Tibial artery (tissue), 4 donors: ENCODE measurements around the gene DNAH6.
"Not testable (repeated sequence)": the region's sequence is repeated elsewhere in the genome, so short reads cannot be mapped to it uniquely, and the experiment has no call there.

Source experiments
- DNase-seq, 2 donors: peaks; one replicate each; pipeline ENCODE4 v3.0.0-alpha.2; 2019
- H3K27ac ChIP-seq, 2 donors: fragments of 200-600 bp; sonication (generic) in 1 of 2; 1 replicate in 1 of 2; 2 replicates in 1 of 2; pipeline ENCODE4 v1.5.1; 2018 to 2019; ENCODE audit warnings: mild to moderate bottlenecking in 1 of 2
- H3K27me3 ChIP-seq, 2 donors: fragments of 200-600 bp; sonication (generic) in 1 of 2; one replicate each; pipeline versions ENCODE4 v1.5.1 to v1.6.0; 2016 to 2019
- H3K36me3 ChIP-seq, 3 donors: fragments of 200-600 bp; sonication (generic) in 2 of 3; one replicate each; pipeline ENCODE4 v1.5.1; 2016 to 2019; ENCODE audit warnings: mild to moderate bottlenecking in 2 of 3
- H3K4me1 ChIP-seq, 4 donors: fragments of 200-600 bp; sonication (generic) in 2 of 4; 1 replicate in 3 of 4; 2 replicates in 1 of 4; pipeline ENCODE4 v1.5.1; 2016 to 2019
- H3K4me3 ChIP-seq, 2 donors: fragments of 200-600 bp; sonication (generic) in 1 of 2; 1 replicate in 1 of 2; 2 replicates in 1 of 2; pipeline ENCODE4 v1.5.1; 2018 to 2019; ENCODE audit warnings: mild to moderate bottlenecking in 2 of 2
- H3K9me3 ChIP-seq, 3 donors: fragments of 200-600 bp; sonication (generic) in 1 of 3; one replicate each; pipeline ENCODE4 v1.5.1; 2016 to 2019
- intact Hi-C: fragments of 100-400 bp; cut with DNase I; formaldehyde crosslinking; loops from one replicate; pipeline ENCODE4 v1.15.0; 2023; ENCODE audit warnings: low total_unique reads
- TF ChIP-seq, protein P1 (sequence below), 2 experiments: fragments of 200-600 bp in 1 of 2; fragments of 450-650 bp in 1 of 2; IDR thresholded peaks; one replicate each; pipeline ENCODE4 v1.5.1; 2017 to 2019; ENCODE audit warnings: antibody characterized with exemption in 2 of 2, mild to moderate bottlenecking in 1 of 2, moderate library complexity in 1 of 2

The DNAH6 gene

GRCh38 chr2:84755096-84755495 lies 238.8 kb downstream of the DNAH6 start:
- intact Hi-C loops: no loop called here
- DNase-seq: no peak
- H3K27me3 ChIP-seq: no peaks in the 10 kb centered on the region
- H3K4me3 ChIP-seq: no peak overlapping the region
- no peak overlapping the region for H3K27ac ChIP-seq
- H3K4me1 ChIP-seq: no peaks in the 10 kb centered on the region
- no peaks in the 10 kb centered on the region for H3K36me3 ChIP-seq
- TF ChIP-seq, protein P1, sequence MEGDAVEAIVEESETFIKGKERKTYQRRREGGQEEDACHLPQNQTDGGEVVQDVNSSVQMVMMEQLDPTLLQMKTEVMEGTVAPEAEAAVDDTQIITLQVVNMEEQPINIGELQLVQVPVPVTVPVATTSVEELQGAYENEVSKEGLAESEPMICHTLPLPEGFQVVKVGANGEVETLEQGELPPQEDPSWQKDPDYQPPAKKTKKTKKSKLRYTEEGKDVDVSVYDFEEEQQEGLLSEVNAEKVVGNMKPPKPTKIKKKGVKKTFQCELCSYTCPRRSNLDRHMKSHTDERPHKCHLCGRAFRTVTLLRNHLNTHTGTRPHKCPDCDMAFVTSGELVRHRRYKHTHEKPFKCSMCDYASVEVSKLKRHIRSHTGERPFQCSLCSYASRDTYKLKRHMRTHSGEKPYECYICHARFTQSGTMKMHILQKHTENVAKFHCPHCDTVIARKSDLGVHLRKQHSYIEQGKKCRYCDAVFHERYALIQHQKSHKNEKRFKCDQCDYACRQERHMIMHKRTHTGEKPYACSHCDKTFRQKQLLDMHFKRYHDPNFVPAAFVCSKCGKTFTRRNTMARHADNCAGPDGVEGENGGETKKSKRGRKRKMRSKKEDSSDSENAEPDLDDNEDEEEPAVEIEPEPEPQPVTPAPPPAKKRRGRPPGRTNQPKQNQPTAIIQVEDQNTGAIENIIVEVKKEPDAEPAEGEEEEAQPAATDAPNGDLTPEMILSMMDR (IDR thresholded peaks at IDR 0.05): no peak
- H3K9me3 ChIP-seq: peaks cover 0 to 4% (median 0%) of the 10 kb centered on the region in 3 donors

- TF ChIP-seq, protein P1 (IDR thresholded peaks at IDR 0.05): no peak
- H3K27ac ChIP-seq: no peak overlapping the region
- no peaks in the 10 kb centered on the region for H3K4me1 ChIP-seq
- H3K4me3 ChIP-seq: no peak overlapping the region
- intact Hi-C loops: no loop called here
- no peak for DNase-seq
- no peaks in the 10 kb centered on the region for H3K36me3 ChIP-seq
- no peaks in the 10 kb centered on the region for H3K27me3 ChIP-seq
- H3K9me3 ChIP-seq: peaks cover 0 to 4% (median 0%) of the 10 kb centered on the region in 3 donors
These were observed 241.3 kb downstream of the DNAH6 start for GRCh38 chr2:84757648-84758047.

DNA sequence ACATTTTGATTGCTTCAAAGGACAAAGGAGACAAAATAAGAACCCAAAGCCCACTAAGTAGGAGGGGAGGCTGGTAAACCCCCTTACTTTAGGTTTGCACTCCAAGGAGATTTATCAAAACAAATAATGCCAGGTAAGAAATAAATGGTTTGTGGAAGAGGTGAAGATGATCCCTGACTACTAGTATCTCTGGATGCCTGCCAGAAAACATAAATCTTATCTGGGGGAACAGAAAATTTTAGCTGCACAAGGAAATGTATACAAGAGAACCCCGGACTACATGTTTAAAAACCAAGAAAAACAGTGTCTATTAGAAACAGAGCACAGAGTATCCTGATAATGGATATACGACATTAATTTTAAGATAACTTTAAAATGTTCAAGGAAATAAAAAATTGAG lies 250.5 kb downstream of the DNAH6 start:
- Histone ChIP-seq H3K36me3 (no peaks in the 10 kb centered on the region), H3K27ac (no peak overlapping the region), H3K4me1 (no peaks in the 10 kb centered on the region), H3K4me3 (no peak overlapping the region), H3K27me3 (no peaks in the 10 kb centered on the region), H3K9me3 (peaks cover 0 to 13% (median 11%) of the 10 kb centered on the region in 3 donors)
- DNase-seq: no peak
- intact Hi-C loops: no loop called here
- TF ChIP-seq, protein P1 (IDR thresholded peaks at IDR 0.05): no peak

- H3K36me3 ChIP-seq: no peaks in the 10 kb centered on the region
- intact Hi-C loops: no loop called here
- no peaks in the 10 kb centered on the region for H3K4me1 ChIP-seq
- H3K9me3 ChIP-seq: peaks cover 0 to 19% (median 15%) of the 10 kb centered on the region in 3 donors
- H3K4me3 ChIP-seq: no peak overlapping the region
- TF ChIP-seq, protein P1 (IDR thresholded peaks at IDR 0.05): no peak
- no peaks in the 10 kb centered on the region for H3K27me3 ChIP-seq
- no peak for DNase-seq
- H3K27ac ChIP-seq: no peak overlapping the region
These were observed 252.5 kb downstream of the DNAH6 start for GRCh38 chr2:84768840-84769239.

GRCh38 chr2:84770280-84770679 lies 254.0 kb downstream of the DNAH6 start:
- intact Hi-C loops: no loop called here
- TF ChIP-seq, protein P1 (IDR thresholded peaks at IDR 0.05): no peak

GRCh38 chr2:84771251-84771650 lies 255.0 kb downstream of the DNAH6 start:
- TF ChIP-seq, protein P1 (IDR thresholded peaks at IDR 0.05): no peak
- Histone ChIP-seq H3K4me1 (no peaks in the 10 kb centered on the region), H3K36me3 (no peaks in the 10 kb centered on the region), H3K9me3 (peaks cover 0 to 26% (median 15%) of the 10 kb centered on the region in 3 donors), H3K27ac (no peak overlapping the region), H3K27me3 (no peaks in the 10 kb centered on the region), H3K4me3 (no peak overlapping the region)
- intact Hi-C loops: no loop called here
- DNase-seq: no peak

More at GRCh38 chr2:84770280-84770679, 254.0 kb downstream of the DNAH6 start:
- Histone ChIP-seq H3K36me3 (no peaks in the 10 kb centered on the region), H3K4me3 (no peak overlapping the region), H3K27me3 (no peaks in the 10 kb centered on the region), H3K27ac (no peak overlapping the region), H3K9me3 (peaks cover 0 to 24% (median 15%) of the 10 kb centered on the region in 3 donors), H3K4me1 (no peaks in the 10 kb centered on the region)
- no peak for DNase-seq

DNA sequence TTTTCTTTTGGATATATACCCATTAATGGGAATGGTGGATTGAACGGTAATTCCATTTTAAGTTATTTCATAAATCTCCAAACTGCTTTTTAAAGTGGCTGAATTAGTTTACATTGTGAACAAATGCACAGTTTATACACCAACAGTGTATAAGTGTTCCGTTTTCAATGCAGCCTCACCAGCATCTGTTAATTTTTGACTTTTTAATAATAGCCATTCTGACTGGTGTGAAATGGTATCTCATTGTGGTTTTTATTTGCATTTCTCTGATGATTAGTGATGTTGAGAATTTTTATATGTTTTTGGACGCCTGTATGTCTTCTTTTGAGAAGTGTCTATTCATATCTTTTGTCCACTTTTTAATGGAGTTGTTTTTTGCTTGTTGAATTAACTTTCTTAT lies 257.3 kb downstream of the DNAH6 start:
- H3K9me3 ChIP-seq: peaks cover 0 to 26% (median 15%) of the 10 kb centered on the region in 3 donors
- H3K27ac ChIP-seq, intact Hi-C loops, H3K27me3 ChIP-seq, H3K36me3 ChIP-seq, H3K4me1 ChIP-seq, H3K4me3 ChIP-seq, DNase-seq: not testable (repeated sequence)
